ENCODE measurements around the gene SDK1. TPM values are rescaled to one million over a fixed set of nuclear protein-coding genes. Genes with fewer than 3 reads are reported as not detected.

SDK1 gene
- total and polyA plus RNA-seq, 2 experiments from 2014 or later, result 2.1 to 10.0 TPM

DNA sequence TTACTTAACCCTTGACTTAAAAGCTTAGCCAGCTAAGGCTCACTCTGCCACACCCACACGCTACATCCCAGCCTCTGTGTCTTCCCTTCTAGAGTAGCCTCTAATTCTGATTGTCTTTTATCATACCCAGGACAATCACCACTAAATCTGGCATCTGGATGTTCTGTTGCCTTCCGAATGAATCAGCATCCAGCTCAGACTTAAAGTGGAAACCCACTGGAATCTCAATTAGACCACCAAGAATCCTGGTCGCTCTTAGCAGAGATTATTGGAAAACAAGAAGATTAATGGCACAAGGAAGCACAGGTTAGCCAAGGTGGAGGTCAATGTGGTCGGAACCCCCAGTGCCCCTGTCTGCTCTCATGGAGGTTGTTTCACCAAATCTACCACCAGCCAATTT is 976.9 kb downstream of the SDK1 start (continued):
- TF ChIP-seq, protein P1, sequence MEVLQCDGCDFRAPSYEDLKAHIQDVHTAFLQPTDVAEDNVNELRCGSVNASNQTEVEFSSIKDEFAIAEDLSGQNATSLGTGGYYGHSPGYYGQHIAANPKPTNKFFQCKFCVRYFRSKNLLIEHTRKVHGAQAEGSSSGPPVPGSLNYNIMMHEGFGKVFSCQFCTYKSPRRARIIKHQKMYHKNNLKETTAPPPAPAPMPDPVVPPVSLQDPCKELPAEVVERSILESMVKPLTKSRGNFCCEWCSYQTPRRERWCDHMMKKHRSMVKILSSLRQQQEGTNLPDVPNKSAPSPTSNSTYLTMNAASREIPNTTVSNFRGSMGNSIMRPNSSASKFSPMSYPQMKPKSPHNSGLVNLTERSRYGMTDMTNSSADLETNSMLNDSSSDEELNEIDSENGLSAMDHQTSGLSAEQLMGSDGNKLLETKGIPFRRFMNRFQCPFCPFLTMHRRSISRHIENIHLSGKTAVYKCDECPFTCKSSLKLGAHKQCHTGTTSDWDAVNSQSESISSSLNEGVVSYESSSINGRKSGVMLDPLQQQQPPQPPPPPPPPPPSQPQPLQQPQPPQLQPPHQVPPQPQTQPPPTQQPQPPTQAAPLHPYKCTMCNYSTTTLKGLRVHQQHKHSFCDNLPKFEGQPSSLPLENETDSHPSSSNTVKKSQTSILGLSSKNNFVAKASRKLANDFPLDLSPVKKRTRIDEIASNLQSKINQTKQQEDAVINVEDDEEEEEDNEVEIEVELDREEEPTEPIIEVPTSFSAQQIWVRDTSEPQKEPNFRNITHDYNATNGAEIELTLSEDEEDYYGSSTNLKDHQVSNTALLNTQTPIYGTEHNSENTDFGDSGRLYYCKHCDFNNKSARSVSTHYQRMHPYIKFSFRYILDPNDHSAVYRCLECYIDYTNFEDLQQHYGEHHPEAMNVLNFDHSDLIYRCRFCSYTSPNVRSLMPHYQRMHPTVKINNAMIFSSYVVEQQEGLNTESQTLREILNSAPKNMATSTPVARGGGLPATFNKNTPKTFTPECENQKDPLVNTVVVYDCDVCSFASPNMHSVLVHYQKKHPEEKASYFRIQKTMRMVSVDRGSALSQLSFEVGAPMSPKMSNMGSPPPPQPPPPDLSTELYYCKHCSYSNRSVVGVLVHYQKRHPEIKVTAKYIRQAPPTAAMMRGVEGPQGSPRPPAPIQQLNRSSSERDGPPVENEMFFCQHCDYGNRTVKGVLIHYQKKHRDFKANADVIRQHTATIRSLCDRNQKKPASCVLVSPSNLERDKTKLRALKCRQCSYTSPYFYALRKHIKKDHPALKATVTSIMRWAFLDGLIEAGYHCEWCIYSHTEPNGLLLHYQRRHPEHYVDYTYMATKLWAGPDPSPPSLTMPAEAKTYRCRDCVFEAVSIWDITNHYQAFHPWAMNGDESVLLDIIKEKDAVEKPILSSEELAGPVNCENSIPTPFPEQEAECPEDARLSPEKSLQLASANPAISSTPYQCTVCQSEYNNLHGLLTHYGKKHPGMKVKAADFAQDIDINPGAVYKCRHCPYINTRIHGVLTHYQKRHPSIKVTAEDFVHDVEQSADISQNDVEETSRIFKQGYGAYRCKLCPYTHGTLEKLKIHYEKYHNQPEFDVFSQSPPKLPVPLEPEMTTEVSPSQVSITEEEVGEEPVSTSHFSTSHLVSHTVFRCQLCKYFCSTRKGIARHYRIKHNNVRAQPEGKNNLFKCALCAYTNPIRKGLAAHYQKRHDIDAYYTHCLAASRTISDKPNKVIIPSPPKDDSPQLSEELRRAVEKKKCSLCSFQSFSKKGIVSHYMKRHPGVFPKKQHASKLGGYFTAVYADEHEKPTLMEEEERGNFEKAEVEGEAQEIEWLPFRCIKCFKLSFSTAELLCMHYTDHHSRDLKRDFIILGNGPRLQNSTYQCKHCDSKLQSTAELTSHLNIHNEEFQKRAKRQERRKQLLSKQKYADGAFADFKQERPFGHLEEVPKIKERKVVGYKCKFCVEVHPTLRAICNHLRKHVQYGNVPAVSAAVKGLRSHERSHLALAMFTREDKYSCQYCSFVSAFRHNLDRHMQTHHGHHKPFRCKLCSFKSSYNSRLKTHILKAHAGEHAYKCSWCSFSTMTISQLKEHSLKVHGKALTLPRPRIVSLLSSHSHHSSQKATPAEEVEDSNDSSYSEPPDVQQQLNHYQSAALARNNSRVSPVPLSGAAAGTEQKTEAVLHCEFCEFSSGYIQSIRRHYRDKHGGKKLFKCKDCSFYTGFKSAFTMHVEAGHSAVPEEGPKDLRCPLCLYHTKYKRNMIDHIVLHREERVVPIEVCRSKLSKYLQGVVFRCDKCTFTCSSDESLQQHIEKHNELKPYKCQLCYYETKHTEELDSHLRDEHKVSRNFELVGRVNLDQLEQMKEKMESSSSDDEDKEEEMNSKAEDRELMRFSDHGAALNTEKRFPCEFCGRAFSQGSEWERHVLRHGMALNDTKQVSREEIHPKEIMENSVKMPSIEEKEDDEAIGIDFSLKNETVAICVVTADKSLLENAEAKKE (CRISPR knock-in tag; IDR thresholded peaks at IDR 0.05), result no peak
- TF ChIP-seq JUNB (IDR thresholded peaks at IDR 0.05; ENCODE audit: unreplicated experiment) (no peak), NANOG (IDR thresholded peaks at IDR 0.05; ENCODE audit: borderline replicate concordance) (no peak), CREB1 (CRISPR knock-in tag; IDR thresholded peaks at IDR 0.05; ENCODE audit: low read depth) (no peak)

DNA sequence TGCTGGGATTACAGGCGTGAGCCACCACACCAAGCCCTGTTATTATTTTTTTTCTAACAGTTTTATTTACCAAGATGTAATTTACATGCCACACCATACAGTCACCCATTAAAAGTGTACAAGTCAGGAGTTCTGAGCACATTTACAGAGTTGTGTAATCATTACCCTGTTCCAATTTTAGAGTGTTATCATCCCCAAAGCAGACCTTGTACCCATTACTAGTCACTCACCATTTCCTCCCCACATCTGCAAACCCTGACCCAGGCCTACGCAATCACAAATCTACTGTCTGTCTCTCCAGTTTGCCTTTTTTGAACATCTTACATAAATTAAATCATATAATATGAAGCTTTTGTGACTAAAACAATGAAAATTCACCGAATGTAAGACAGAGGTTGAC is 978.2 kb downstream of the SDK1 start:
- ATAC-seq, result no peak
- H3K27ac ChIP-seq (ENCODE audit: low read depth), result no peak overlapping the region
- Mint-ChIP-seq H3K36me3 (ENCODE audit: low read depth) (peaks cover 4% of the 10 kb centered on the region; the same call in 1 of the 3 replicates), H3K9me3 (peaks cover 64% of the 10 kb centered on the region), H3K27me3 (ENCODE audit: insufficient read depth, low read depth, poor library complexity) (no peaks in the 10 kb centered on the region), H3K4me3 (no peak overlapping the region), H3K4me1 (no peaks in the 10 kb centered on the region), H3K27ac (no peak overlapping the region)
- H3K4me1 ChIP-seq (ENCODE audit: insufficient read depth), result no peaks in the 10 kb centered on the region
- DNase-seq (ENCODE audit: low spot score), result no peak
- no peaks in the 10 kb centered on the region for H3K36me3 ChIP-seq (ENCODE audit: insufficient read depth)
- H3K9me2 ChIP-seq (ENCODE audit: insufficient read depth), result no peaks in the 10 kb centered on the region; the same call in 1 of the 2 replicates
- no peak overlapping the region for H3K4me2 ChIP-seq
- H3K4me3 ChIP-seq, result no peak overlapping the region
- no peaks in the 10 kb centered on the region for H3K27me3 ChIP-seq (ENCODE audit: insufficient read depth)
- no peaks in the 10 kb centered on the region for H3F3A ChIP-seq (replicated peaks; ENCODE audit: low read depth)
- H4K20me1 ChIP-seq (replicated peaks; ENCODE audit: insufficient read depth), result no peaks in the 10 kb centered on the region
- H2AFZ ChIP-seq, result no peak overlapping the region
- no peaks in the 10 kb centered on the region for H3K79me2 ChIP-seq (replicated peaks; ENCODE audit: insufficient read depth)
- no peak for TF ChIP-seq CREB1 (CRISPR knock-in tag; IDR thresholded peaks at IDR 0.05; ENCODE audit: low read depth)
- no peak for TF ChIP-seq EZH2 (IDR thresholded peaks at IDR 0.05; ENCODE audit: low read depth, unreplicated experiment)
- TF ChIP-seq POLR2AphosphoS5 (IDR thresholded peaks at IDR 0.05; ENCODE audit: low read depth), result no peak
- TF ChIP-seq, protein P2, sequence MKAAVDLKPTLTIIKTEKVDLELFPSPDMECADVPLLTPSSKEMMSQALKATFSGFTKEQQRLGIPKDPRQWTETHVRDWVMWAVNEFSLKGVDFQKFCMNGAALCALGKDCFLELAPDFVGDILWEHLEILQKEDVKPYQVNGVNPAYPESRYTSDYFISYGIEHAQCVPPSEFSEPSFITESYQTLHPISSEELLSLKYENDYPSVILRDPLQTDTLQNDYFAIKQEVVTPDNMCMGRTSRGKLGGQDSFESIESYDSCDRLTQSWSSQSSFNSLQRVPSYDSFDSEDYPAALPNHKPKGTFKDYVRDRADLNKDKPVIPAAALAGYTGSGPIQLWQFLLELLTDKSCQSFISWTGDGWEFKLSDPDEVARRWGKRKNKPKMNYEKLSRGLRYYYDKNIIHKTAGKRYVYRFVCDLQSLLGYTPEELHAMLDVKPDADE (IDR thresholded peaks at IDR 0.05), result no peak
- TF ChIP-seq, protein P3, sequence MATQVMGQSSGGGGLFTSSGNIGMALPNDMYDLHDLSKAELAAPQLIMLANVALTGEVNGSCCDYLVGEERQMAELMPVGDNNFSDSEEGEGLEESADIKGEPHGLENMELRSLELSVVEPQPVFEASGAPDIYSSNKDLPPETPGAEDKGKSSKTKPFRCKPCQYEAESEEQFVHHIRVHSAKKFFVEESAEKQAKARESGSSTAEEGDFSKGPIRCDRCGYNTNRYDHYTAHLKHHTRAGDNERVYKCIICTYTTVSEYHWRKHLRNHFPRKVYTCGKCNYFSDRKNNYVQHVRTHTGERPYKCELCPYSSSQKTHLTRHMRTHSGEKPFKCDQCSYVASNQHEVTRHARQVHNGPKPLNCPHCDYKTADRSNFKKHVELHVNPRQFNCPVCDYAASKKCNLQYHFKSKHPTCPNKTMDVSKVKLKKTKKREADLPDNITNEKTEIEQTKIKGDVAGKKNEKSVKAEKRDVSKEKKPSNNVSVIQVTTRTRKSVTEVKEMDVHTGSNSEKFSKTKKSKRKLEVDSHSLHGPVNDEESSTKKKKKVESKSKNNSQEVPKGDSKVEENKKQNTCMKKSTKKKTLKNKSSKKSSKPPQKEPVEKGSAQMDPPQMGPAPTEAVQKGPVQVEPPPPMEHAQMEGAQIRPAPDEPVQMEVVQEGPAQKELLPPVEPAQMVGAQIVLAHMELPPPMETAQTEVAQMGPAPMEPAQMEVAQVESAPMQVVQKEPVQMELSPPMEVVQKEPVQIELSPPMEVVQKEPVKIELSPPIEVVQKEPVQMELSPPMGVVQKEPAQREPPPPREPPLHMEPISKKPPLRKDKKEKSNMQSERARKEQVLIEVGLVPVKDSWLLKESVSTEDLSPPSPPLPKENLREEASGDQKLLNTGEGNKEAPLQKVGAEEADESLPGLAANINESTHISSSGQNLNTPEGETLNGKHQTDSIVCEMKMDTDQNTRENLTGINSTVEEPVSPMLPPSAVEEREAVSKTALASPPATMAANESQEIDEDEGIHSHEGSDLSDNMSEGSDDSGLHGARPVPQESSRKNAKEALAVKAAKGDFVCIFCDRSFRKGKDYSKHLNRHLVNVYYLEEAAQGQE (IDR thresholded peaks at IDR 0.05; ENCODE audit: unreplicated experiment), result no peak
- no peak for TF ChIP-seq NANOG (IDR thresholded peaks at IDR 0.05; ENCODE audit: borderline replicate concordance)
- no peak for TF ChIP-seq JUNB (IDR thresholded peaks at IDR 0.05; ENCODE audit: unreplicated experiment)
- TF ChIP-seq, protein P4, sequence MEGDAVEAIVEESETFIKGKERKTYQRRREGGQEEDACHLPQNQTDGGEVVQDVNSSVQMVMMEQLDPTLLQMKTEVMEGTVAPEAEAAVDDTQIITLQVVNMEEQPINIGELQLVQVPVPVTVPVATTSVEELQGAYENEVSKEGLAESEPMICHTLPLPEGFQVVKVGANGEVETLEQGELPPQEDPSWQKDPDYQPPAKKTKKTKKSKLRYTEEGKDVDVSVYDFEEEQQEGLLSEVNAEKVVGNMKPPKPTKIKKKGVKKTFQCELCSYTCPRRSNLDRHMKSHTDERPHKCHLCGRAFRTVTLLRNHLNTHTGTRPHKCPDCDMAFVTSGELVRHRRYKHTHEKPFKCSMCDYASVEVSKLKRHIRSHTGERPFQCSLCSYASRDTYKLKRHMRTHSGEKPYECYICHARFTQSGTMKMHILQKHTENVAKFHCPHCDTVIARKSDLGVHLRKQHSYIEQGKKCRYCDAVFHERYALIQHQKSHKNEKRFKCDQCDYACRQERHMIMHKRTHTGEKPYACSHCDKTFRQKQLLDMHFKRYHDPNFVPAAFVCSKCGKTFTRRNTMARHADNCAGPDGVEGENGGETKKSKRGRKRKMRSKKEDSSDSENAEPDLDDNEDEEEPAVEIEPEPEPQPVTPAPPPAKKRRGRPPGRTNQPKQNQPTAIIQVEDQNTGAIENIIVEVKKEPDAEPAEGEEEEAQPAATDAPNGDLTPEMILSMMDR (conservative IDR thresholded peaks at IDR 0.05; ENCODE audit: low read depth in 2 of 2), result no peak
- no peak for TF ChIP-seq STAT1 (IDR thresholded peaks at IDR 0.05; ENCODE audit: unreplicated experiment)
- no peak for TF ChIP-seq ZNF331 (CRISPR knock-in tag; IDR thresholded peaks at IDR 0.05; ENCODE audit: low read depth)
- TF ChIP-seq ZNF114 (CRISPR knock-in tag; IDR thresholded peaks at IDR 0.05), result no peak

All from GM23338 (cell line).